Measurements from ENCODE around the gene KIF5C.

GRCh38 chr2:148914463-148914862 lies 39.4 kb downstream of the KIF5C start:
- TF ChIP-seq ZNF274 (IDR thresholded peaks at IDR 0.05; ENCODE audit: low read depth, low read length) (no peak), SUZ12 (IDR thresholded peaks at IDR 0.05; ENCODE audit: extremely low read depth, insufficient read depth, insufficient read length) (no peak), YY1 (IDR thresholded peaks at IDR 0.05; ENCODE audit: insufficient read depth, insufficient read length) (no peak)

Data from NT2/D1 (cell line).